SK-N-SH (cell line): ENCODE measurements around the gene BRICD5. TPM values are rescaled to one million over a fixed set of nuclear protein-coding genes. Genes with fewer than 3 reads are reported as not detected.

ENCODE experiments used
- CTCF ChIA-PET: fragments of 300-600, 350-600 bp; formaldehyde crosslinking; extraction: SDS; loops from one replicate; lab custom pipeline; 2021; lab: Yijun Ruan, JAX
- POLR2A ChIA-PET: fragments of 350-600 bp; sonication (Branson Sonifier 250); formaldehyde crosslinking; extraction: SDS; loops from one replicate; lab custom pipeline; 2020; ENCODE audit warnings: antibody characterized with exemption, inconsistent platforms; lab: Yijun Ruan, JAX
- DNase-seq: peaks from one replicate; pipeline ENCODE4 v3.0.0; 2012
- H2AFZ ChIP-seq: fragments of 200-600 bp; sonication (generic); 2 replicates; pipeline ENCODE4 v1.8.1; 2016; ENCODE audit warnings: antibody characterized with exemption, mild to moderate bottlenecking, low read depth
- H3F3A ChIP-seq: fragments of 200-600 bp; sonication (generic); replicated peaks from 2 replicates; pipeline ENCODE3; 2016; ENCODE audit warnings: antibody characterized with exemption, mild to moderate bottlenecking; ENCODE audit not compliant: insufficient read depth
- H3K27ac ChIP-seq, 2 experiments: fragments of 200-500 bp in 1 of 2; fragments of 200-600 bp in 1 of 2; sonication (Bioruptor generic) in 1 of 2; sonication (generic), shearing (Covaris generic) in 1 of 2; 2 replicates each; pipeline versions ENCODE4 v1.5.1 to v1.6.1; 2014 to 2016; ENCODE audit warnings: low read depth in 2 of 2, inconsistent platforms in 1 of 2, low read length in 1 of 2, mild to moderate bottlenecking in 1 of 2, mixed read lengths in 1 of 2
- H3K27me3 ChIP-seq: fragments of 200-600 bp; sonication (generic), shearing (Covaris generic); 2 replicates; pipeline ENCODE4 v1.6.1; 2016; ENCODE audit warnings: mixed run types; ENCODE audit not compliant: insufficient read depth
- H3K36me3 ChIP-seq, 2 experiments: fragments of 200-500 bp in 1 of 2; fragments of 200-600 bp in 1 of 2; sonication (Bioruptor generic) in 1 of 2; sonication (generic) in 1 of 2; replicated peaks in 1 of 2; 2 replicates each; pipeline versions ENCODE3 to v1.5.1; 2014 to 2016; ENCODE audit warnings: low read length in 1 of 2, mild to moderate bottlenecking in 1 of 2; ENCODE audit not compliant: insufficient read depth in 2 of 2, control insufficient read depth in 1 of 2
- H3K4me1 ChIP-seq, 2 experiments: fragments of 200-500 bp in 1 of 2; fragments of 200-600 bp in 1 of 2; sonication (Bioruptor generic) in 1 of 2; sonication (generic), shearing (Covaris generic) in 1 of 2; 2 replicates each; pipeline versions ENCODE4 v1.5.1 to v1.6.1; 2014 to 2016; ENCODE audit warnings: low read depth in 1 of 2, low read length in 1 of 2, mixed run types in 1 of 2; ENCODE audit not compliant: insufficient read depth in 2 of 2, control insufficient read depth in 1 of 2
- H3K4me2 ChIP-seq: fragments of 200-600 bp; sonication (generic), shearing (Covaris generic); 2 replicates; pipeline ENCODE4 v1.6.1; 2017; ENCODE audit warnings: mixed run types
- H3K4me3 ChIP-seq, 2 experiments: fragments of 200-500 bp in 1 of 2; fragments of 200-600 bp in 1 of 2; sonication (Bioruptor generic) in 1 of 2; sonication (generic), shearing (Covaris generic) in 1 of 2; 2 replicates each; pipeline versions ENCODE4 v1.5.1 to v1.8.1; 2014 to 2016; ENCODE audit warnings: low read depth in 2 of 2, inconsistent platforms in 1 of 2, low read length in 1 of 2, mild to moderate bottlenecking in 1 of 2, mixed read lengths in 1 of 2, moderate library complexity in 1 of 2
- H3K79me2 ChIP-seq: fragments of 200-600 bp; sonication (generic); 2 replicates; pipeline ENCODE4 v1.8.1; 2017; ENCODE audit warnings: mild to moderate bottlenecking; ENCODE audit not compliant: insufficient read depth
- H3K9ac ChIP-seq: fragments of 200-600 bp; sonication (generic); 2 replicates; pipeline ENCODE4 v1.6.1; 2017; ENCODE audit warnings: mixed run types
- H3K9me2 ChIP-seq: fragments of 200-600 bp; sonication (generic); 2 replicates; pipeline ENCODE4 v1.6.1; 2017; ENCODE audit warnings: mixed run types
- H3K9me3 ChIP-seq: fragments of 200-600 bp; sonication (generic); 2 replicates; pipeline ENCODE4 v1.6.1; 2017; ENCODE audit warnings: mixed run types, mild to moderate bottlenecking, moderate library complexity
- H4K20me1 ChIP-seq: fragments of 200-600 bp; sonication (generic); 2 replicates; pipeline ENCODE4 v1.6.1; 2017; ENCODE audit warnings: mild to moderate bottlenecking, mixed run types; ENCODE audit not compliant: insufficient read depth
- ELF1 ChIP-seq: IDR thresholded peaks from 2 replicates; pipeline ENCODE4 v1.4.0; 2012
- EP300 ChIP-seq, 2 experiments: IDR thresholded peaks; 2 replicates each; pipeline versions ENCODE4 v1.4.0 to v1.6.1; 2012; ENCODE audit warnings: borderline replicate concordance in 1 of 2, low read depth in 1 of 2, low read length in 1 of 2
- EZH2phosphoT487 ChIP-seq: fragments of 200-600 bp; sonication (generic); IDR thresholded peaks from 2 replicates; pipeline ENCODE4 v1.6.1; 2017; ENCODE audit warnings: low read depth, mixed run types, mild to moderate bottlenecking, antibody characterized with exemption, moderate library complexity, borderline replicate concordance
- FOSL2 ChIP-seq: IDR thresholded peaks from 2 replicates; pipeline ENCODE4 v1.4.0; 2012; ENCODE audit warnings: low read depth, mild to moderate bottlenecking, moderate library complexity, borderline replicate concordance
- FOXJ3 ChIP-seq: sonication (generic); formaldehyde crosslinking; IDR thresholded peaks from 2 replicates; pipeline ENCODE4 v1.5.1; 2020; ENCODE audit warnings: mild to moderate bottlenecking, missing genetic modification reagents
- FOXM1 ChIP-seq: IDR thresholded peaks from 2 replicates; pipeline ENCODE4 v1.4.0; 2012; ENCODE audit warnings: low read depth, mild to moderate bottlenecking
- GABPA ChIP-seq: IDR thresholded peaks from 2 replicates; pipeline ENCODE4 v1.4.0; 2012; ENCODE audit warnings: low read depth, mild to moderate bottlenecking
- GATA2 ChIP-seq: sonication (generic); formaldehyde crosslinking; IDR thresholded peaks from 2 replicates; pipeline ENCODE4 v1.5.0; 2020; ENCODE audit warnings: mild to moderate bottlenecking, missing genetic modification reagents
- MEF2A ChIP-seq: IDR thresholded peaks from 2 replicates; pipeline ENCODE4 v1.4.0; 2012; ENCODE audit warnings: low read depth, borderline replicate concordance
- MXI1 ChIP-seq: IDR thresholded peaks from 2 replicates; pipeline ENCODE4 v1.6.1; 2012; ENCODE audit warnings: mild to moderate bottlenecking, low read depth, low read length, improper control_type of control experiment
- NFIC ChIP-seq: IDR thresholded peaks from 2 replicates; pipeline ENCODE4 v1.4.0; 2012; ENCODE audit warnings: borderline replicate concordance
- NRF1 ChIP-seq: IDR thresholded peaks from 2 replicates; pipeline ENCODE4 v1.6.1; 2012; ENCODE audit warnings: low read depth, mild to moderate bottlenecking, low read length
- POLR2AphosphoS5 ChIP-seq: IDR thresholded peaks from 2 replicates; pipeline ENCODE4 v1.6.1; 2012; ENCODE audit warnings: low read depth, low read length
- RAD21 ChIP-seq: IDR thresholded peaks from 2 replicates; pipeline ENCODE4 v1.6.1; 2012; ENCODE audit warnings: mild to moderate bottlenecking, low read length
- RCOR1 ChIP-seq: fragments of 150-350 bp; IDR thresholded peaks from 2 replicates; pipeline ENCODE4 v1.6.1; 2017; ENCODE audit warnings: antibody characterized with exemption, low read length
- TCF12 ChIP-seq: IDR thresholded peaks from 2 replicates; pipeline ENCODE4 v1.4.0; 2012
- TEAD4 ChIP-seq: IDR thresholded peaks from 2 replicates; pipeline ENCODE4 v1.4.0; 2012; ENCODE audit warnings: mild to moderate bottlenecking, borderline replicate concordance; ENCODE audit not compliant: insufficient read depth
- YY1 ChIP-seq: IDR thresholded peaks from 2 replicates; pipeline ENCODE4 v1.4.0; 2012; ENCODE audit warnings: low read depth, mild to moderate bottlenecking
- WGBS: methylation state at CpG from one replicate; pipeline ENCODE4 v1.1.6; 2017; ENCODE audit warnings: low lambda C conversion rate; 5-methylcytosine and 5-hydroxymethylcytosine counted together
- polyA plus RNA-seq, 3 experiments: library from polyadenylated mRNA; depleted of rRNA; stranded (reverse); fragments of >200 nt; gene quantifications; 2 replicates each; pipeline ENCODE4 v1.2.3, GENCODE V29; 2012
- TF ChIP-seq, protein P1 (sequence below): IDR thresholded peaks from 2 replicates; pipeline ENCODE4 v1.4.0; 2012; ENCODE audit warnings: low read depth, borderline replicate concordance
- TF ChIP-seq, protein P2 (sequence below): IDR thresholded peaks from 2 replicates; pipeline ENCODE4 v1.4.0; 2012; ENCODE audit warnings: low read depth, borderline replicate concordance
- TF ChIP-seq, protein P3 (sequence below): IDR thresholded peaks from 2 replicates; pipeline ENCODE4 v1.4.0; 2012; ENCODE audit warnings: low read depth

BRICD5 gene
- polyA plus RNA-seq, 1 of the 3 experiments (the other 2 are of a cell fraction) = 2.3 TPM

DNA sequence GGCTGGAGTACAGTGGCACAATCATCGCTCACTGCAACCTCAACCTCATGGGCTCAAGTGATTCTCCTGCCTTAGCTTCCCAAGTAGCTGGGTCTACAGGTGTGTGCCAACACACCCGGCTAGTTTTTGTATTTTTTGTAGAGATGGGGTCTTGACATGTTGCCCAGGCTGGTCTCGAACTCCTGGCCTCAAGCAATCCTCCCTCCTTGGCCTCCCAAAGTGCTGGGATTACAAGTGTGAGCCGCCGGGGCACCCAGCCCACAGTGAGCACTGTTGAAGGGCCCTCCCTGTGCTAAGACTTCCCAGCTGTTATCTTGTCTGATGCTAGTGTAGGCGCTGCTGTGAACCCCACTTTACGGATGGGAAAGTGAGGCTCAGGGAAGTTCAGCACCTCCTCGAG is 22.3 kb downstream of the BRICD5 start:
- Histone ChIP-seq H3K4me3 (no peak overlapping the region), H3K9ac (no peak overlapping the region), H3K79me2 (no peaks in the 10 kb centered on the region), H3K4me2 (no peak overlapping the region), H3K27ac (no peak overlapping the region), H3K4me1 (no peaks in the 10 kb centered on the region), H2AFZ (no peak overlapping the region), H3K9me3 (no peaks in the 10 kb centered on the region), H3K9me2 (no peaks in the 10 kb centered on the region), H3F3A (no peaks in the 10 kb centered on the region), H4K20me1 (no peaks in the 10 kb centered on the region), H3K36me3 (no peaks in the 10 kb centered on the region), H3K27me3 (no peaks in the 10 kb centered on the region)
- ChIA-PET CTCF (interaction anchor here (0.6 kb wide), 1 partner anchor 16 kb away, joined by 3 read pairs; no protein-coding TSS in a partner anchor), POLR2A (interaction anchor here (0.6 kb wide), 1 partner anchor 133 kb away, joined by 3 read pairs; no protein-coding TSS in a partner anchor)
- 82% methylated on average over 7 of the region's 8 CpGs for WGBS
- DNase-seq = no peak
- no peak for TF ChIP-seq YY1
- TF ChIP-seq EP300 (IDR thresholded peaks at IDR 0.05; ENCODE audit: borderline replicate concordance in 1 of 2, low read depth in 1 of 2, low read length in 1 of 2) = no peak
- no peak for TF ChIP-seq FOXM1
- TF ChIP-seq, protein P1, sequence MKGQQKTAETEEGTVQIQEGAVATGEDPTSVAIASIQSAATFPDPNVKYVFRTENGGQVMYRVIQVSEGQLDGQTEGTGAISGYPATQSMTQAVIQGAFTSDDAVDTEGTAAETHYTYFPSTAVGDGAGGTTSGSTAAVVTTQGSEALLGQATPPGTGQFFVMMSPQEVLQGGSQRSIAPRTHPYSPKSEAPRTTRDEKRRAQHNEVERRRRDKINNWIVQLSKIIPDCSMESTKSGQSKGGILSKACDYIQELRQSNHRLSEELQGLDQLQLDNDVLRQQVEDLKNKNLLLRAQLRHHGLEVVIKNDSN = no peak
- TF ChIP-seq GATA2 (CRISPR knock-in tag) = no peak
- TF ChIP-seq ELF1 = no peak
- no peak for TF ChIP-seq MEF2A
- no peak for TF ChIP-seq TCF12
- TF ChIP-seq NRF1 = no peak
- no peak for TF ChIP-seq GABPA
- TF ChIP-seq NFIC = no peak
- TF ChIP-seq FOXJ3 (CRISPR knock-in tag) = no peak
- no peak for TF ChIP-seq POLR2AphosphoS5
- no peak for TF ChIP-seq FOSL2
- no peak for TF ChIP-seq TEAD4
- TF ChIP-seq, protein P2, sequence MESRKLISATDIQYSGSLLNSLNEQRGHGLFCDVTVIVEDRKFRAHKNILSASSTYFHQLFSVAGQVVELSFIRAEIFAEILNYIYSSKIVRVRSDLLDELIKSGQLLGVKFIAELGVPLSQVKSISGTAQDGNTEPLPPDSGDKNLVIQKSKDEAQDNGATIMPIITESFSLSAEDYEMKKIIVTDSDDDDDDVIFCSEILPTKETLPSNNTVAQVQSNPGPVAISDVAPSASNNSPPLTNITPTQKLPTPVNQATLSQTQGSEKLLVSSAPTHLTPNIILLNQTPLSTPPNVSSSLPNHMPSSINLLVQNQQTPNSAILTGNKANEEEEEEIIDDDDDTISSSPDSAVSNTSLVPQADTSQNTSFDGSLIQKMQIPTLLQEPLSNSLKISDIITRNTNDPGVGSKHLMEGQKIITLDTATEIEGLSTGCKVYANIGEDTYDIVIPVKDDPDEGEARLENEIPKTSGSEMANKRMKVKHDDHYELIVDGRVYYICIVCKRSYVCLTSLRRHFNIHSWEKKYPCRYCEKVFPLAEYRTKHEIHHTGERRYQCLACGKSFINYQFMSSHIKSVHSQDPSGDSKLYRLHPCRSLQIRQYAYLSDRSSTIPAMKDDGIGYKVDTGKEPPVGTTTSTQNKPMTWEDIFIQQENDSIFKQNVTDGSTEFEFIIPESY = no peak
- no peak for TF ChIP-seq RCOR1

DNA sequence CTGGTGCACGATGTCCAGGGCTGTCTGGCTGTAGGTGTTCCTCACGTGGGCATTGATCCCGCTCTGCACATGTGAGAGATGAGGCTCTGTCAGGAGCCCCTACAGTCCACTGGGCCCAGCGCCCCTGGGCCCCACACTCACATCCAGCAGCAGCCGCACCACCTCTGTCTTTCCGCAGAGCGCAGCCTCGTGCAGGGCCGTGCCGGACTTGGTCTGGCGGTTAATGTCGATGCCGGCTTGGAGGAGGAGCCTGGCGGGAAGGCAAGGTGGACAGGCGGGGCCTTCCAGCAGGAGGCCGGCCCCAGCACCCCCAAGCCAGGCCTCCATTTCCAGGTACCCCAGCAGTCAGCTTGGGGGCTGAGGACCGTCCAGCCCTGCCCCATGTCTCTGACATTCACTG is 23.5 kb downstream of the BRICD5 start:
- no peaks in the 10 kb centered on the region for H3K9me3 ChIP-seq
- H2AFZ ChIP-seq = no peak overlapping the region
- H3K36me3 ChIP-seq = no peaks in the 10 kb centered on the region
- no peaks in the 10 kb centered on the region for H3K4me1 ChIP-seq
- POLR2A ChIA-PET = no interaction called here
- no peak for TF ChIP-seq RAD21
- no peak for TF ChIP-seq EZH2phosphoT487
- TF ChIP-seq ELF1 = no peak
- TF ChIP-seq, protein P2 = no peak
- TF ChIP-seq FOXM1 = no peak
- no peak for TF ChIP-seq FOXJ3 (CRISPR knock-in tag)
- TF ChIP-seq NFIC = no peak
- TF ChIP-seq, protein P3, sequence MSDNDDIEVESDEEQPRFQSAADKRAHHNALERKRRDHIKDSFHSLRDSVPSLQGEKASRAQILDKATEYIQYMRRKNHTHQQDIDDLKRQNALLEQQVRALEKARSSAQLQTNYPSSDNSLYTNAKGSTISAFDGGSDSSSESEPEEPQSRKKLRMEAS = no peak
- no peak for TF ChIP-seq MXI1
- TF ChIP-seq GATA2 (CRISPR knock-in tag) = no peak
- TF ChIP-seq, all 33 proteins: peak for 0
- no peak overlapping the region for H3K4me3 ChIP-seq
- 92% methylated on average over 14 of the region's 17 CpGs for WGBS
- no peaks in the 10 kb centered on the region for H3K79me2 ChIP-seq
- H3K27me3 ChIP-seq = no peaks in the 10 kb centered on the region
- DNase-seq = no peak
- CTCF ChIA-PET = no interaction called here
- H3K9ac ChIP-seq = no peak overlapping the region
- H4K20me1 ChIP-seq = no peaks in the 10 kb centered on the region
- H3F3A ChIP-seq = no peaks in the 10 kb centered on the region
- no peaks in the 10 kb centered on the region for H3K9me2 ChIP-seq
- no peak overlapping the region for H3K4me2 ChIP-seq
- no peak overlapping the region for H3K27ac ChIP-seq
